ENCODE measurements around the gene ATPAF2. TPM values are rescaled to one million over a fixed set of nuclear protein-coding genes. Genes with fewer than 3 reads are reported as not detected.

ATPAF2 gene
- total and polyA plus RNA-seq, 4 donors = 12.9 to 20.1 (median 16.8) TPM

DNA sequence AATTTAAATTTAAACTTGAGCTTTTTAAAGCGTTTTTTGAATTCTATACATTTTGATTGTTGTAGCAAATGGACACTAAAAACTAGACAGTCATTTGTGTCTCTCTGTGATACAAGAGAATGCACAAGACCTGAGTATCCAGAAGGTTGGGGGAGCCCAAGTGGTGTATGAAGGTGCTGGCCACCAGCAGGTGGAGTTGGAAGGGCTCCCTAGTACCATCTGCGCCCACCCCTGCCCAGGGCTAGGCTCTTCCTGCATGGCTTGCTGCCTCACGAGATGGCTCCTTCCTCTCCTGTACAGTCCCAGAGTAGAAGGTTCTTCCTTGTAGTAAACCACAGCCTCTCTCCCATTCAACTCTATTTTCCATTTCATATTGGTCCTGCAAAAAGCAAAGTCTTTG lies 17.2 kb upstream of the ATPAF2 start:
- no peak for TF ChIP-seq TAF1 (conservative IDR thresholded peaks at IDR 0.05)
- TF ChIP-seq FOXA2 (IDR thresholded peaks at IDR 0.05) = no peak
- no peak for TF ChIP-seq FOXA1 (IDR thresholded peaks at IDR 0.05)
- no peak for TF ChIP-seq NR2F2 (IDR thresholded peaks at IDR 0.05)
- TF ChIP-seq, protein P1, sequence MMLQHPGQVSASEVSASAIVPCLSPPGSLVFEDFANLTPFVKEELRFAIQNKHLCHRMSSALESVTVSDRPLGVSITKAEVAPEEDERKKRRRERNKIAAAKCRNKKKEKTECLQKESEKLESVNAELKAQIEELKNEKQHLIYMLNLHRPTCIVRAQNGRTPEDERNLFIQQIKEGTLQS (IDR thresholded peaks at IDR 0.05) = no peak
- TF ChIP-seq EGR1 (IDR thresholded peaks at IDR 0.05; ENCODE audit: low read depth in 2 of 2) = no peak
- TF ChIP-seq, protein P2, sequence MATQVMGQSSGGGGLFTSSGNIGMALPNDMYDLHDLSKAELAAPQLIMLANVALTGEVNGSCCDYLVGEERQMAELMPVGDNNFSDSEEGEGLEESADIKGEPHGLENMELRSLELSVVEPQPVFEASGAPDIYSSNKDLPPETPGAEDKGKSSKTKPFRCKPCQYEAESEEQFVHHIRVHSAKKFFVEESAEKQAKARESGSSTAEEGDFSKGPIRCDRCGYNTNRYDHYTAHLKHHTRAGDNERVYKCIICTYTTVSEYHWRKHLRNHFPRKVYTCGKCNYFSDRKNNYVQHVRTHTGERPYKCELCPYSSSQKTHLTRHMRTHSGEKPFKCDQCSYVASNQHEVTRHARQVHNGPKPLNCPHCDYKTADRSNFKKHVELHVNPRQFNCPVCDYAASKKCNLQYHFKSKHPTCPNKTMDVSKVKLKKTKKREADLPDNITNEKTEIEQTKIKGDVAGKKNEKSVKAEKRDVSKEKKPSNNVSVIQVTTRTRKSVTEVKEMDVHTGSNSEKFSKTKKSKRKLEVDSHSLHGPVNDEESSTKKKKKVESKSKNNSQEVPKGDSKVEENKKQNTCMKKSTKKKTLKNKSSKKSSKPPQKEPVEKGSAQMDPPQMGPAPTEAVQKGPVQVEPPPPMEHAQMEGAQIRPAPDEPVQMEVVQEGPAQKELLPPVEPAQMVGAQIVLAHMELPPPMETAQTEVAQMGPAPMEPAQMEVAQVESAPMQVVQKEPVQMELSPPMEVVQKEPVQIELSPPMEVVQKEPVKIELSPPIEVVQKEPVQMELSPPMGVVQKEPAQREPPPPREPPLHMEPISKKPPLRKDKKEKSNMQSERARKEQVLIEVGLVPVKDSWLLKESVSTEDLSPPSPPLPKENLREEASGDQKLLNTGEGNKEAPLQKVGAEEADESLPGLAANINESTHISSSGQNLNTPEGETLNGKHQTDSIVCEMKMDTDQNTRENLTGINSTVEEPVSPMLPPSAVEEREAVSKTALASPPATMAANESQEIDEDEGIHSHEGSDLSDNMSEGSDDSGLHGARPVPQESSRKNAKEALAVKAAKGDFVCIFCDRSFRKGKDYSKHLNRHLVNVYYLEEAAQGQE (IDR thresholded peaks at IDR 0.05) = no peak
- TF ChIP-seq GABPA (IDR thresholded peaks at IDR 0.05 in 1 of 2, conservative IDR thresholded peaks at IDR 0.05 in 1 of 2) = no peak
- TF ChIP-seq YY1 (IDR thresholded peaks at IDR 0.05) = no peak
- TF ChIP-seq HNF4G (IDR thresholded peaks at IDR 0.05) = no peak
- TF ChIP-seq RAD21 (IDR thresholded peaks at IDR 0.05) = no peak
- TF ChIP-seq, protein P3, sequence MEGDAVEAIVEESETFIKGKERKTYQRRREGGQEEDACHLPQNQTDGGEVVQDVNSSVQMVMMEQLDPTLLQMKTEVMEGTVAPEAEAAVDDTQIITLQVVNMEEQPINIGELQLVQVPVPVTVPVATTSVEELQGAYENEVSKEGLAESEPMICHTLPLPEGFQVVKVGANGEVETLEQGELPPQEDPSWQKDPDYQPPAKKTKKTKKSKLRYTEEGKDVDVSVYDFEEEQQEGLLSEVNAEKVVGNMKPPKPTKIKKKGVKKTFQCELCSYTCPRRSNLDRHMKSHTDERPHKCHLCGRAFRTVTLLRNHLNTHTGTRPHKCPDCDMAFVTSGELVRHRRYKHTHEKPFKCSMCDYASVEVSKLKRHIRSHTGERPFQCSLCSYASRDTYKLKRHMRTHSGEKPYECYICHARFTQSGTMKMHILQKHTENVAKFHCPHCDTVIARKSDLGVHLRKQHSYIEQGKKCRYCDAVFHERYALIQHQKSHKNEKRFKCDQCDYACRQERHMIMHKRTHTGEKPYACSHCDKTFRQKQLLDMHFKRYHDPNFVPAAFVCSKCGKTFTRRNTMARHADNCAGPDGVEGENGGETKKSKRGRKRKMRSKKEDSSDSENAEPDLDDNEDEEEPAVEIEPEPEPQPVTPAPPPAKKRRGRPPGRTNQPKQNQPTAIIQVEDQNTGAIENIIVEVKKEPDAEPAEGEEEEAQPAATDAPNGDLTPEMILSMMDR (IDR thresholded peaks at IDR 0.05; ENCODE audit: low read depth, low read length, missing input control) = no peak
- no peak for TF ChIP-seq RXRA (IDR thresholded peaks at IDR 0.05)
- no peak for TF ChIP-seq HNF4A (conservative IDR thresholded peaks at IDR 0.05)
- TF ChIP-seq, protein P4, sequence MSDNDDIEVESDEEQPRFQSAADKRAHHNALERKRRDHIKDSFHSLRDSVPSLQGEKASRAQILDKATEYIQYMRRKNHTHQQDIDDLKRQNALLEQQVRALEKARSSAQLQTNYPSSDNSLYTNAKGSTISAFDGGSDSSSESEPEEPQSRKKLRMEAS (IDR thresholded peaks at IDR 0.05) = no peak
- no peak for TF ChIP-seq JUND (IDR thresholded peaks at IDR 0.05)
- TF ChIP-seq, protein P5, sequence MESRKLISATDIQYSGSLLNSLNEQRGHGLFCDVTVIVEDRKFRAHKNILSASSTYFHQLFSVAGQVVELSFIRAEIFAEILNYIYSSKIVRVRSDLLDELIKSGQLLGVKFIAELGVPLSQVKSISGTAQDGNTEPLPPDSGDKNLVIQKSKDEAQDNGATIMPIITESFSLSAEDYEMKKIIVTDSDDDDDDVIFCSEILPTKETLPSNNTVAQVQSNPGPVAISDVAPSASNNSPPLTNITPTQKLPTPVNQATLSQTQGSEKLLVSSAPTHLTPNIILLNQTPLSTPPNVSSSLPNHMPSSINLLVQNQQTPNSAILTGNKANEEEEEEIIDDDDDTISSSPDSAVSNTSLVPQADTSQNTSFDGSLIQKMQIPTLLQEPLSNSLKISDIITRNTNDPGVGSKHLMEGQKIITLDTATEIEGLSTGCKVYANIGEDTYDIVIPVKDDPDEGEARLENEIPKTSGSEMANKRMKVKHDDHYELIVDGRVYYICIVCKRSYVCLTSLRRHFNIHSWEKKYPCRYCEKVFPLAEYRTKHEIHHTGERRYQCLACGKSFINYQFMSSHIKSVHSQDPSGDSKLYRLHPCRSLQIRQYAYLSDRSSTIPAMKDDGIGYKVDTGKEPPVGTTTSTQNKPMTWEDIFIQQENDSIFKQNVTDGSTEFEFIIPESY (IDR thresholded peaks at IDR 0.05) = no peak
- TF ChIP-seq SP1 (IDR thresholded peaks at IDR 0.05) = no peak
- Histone ChIP-seq H3K9ac (ENCODE audit: low read depth in 1 of 2, low read length in 2 of 2) (no peak overlapping the region), H3K27ac (ENCODE audit: low read depth in 1 of 2, low read length in 2 of 2) (no peak overlapping the region), H3K4me3 (ENCODE audit: low read depth in 1 of 3, low read length in 3 of 3) (no peak overlapping the region), H3K27me3 (ENCODE audit: control insufficient read depth in 4 of 4, insufficient read depth in 4 of 4, low read length in 3 of 4) (no peaks in the 10 kb centered on the region), H3K9me3 (ENCODE audit: control insufficient read depth in 4 of 4, low read length in 3 of 4) (no peaks in the 10 kb centered on the region), H3K4me1 (ENCODE audit: control insufficient read depth in 4 of 4, insufficient read depth in 4 of 4, low read length in 3 of 4) (no peaks in the 10 kb centered on the region), H3K36me3 (ENCODE audit: control insufficient read depth in 4 of 4, insufficient read depth in 3 of 4, low read depth in 1 of 4, low read length in 3 of 4) (peaks cover 3 to 31% (median 12%) of the 10 kb centered on the region in 4 donors)
- no peak for DNase-seq (ENCODE audit: low spot score)
- WGBS = 92% methylated on average over 3 of the region's 3 CpGs
